HG03064 (cell line): ENCODE data around the gene DARS2.
"Not testable (repeated sequence)": the region's sequence is repeated elsewhere in the genome, so short reads cannot be mapped to it uniquely, and the experiment has no call there.

Experiments
- ATAC-seq: cut with Tn5 transposase; IDR thresholded peaks from one replicate; pipeline ENCODE4 v1.9.1; 2021; ENCODE audit warnings: low read depth; ENCODE audit not compliant: unreplicated experiment

Gene DARS2

GRCh38 chr1:173860065-173860464, 35.6 kb downstream of the DARS2 start:
- no peak for ATAC-seq

- no peak for ATAC-seq
Measured at GRCh38 chr1:173861731-173862145, 37.3 kb downstream of the DARS2 start.

- not testable (repeated sequence) for ATAC-seq
Measured at GRCh38 chr1:173862146-173862768, 37.8 kb downstream of the DARS2 start.

- ATAC-seq: no peak
Measured at GRCh38 chr1:173862769-173863223, 38.3 kb downstream of the DARS2 start.

GRCh38 chr1:173863224-173864161, 39.0 kb downstream of the DARS2 start:
- no peak for ATAC-seq

GRCh38 chr1:173864179-173864867, 39.9 kb downstream of the DARS2 start:
- ATAC-seq: no peak

- ATAC-seq: no peak
Measured at GRCh38 chr1:173865468-173866164, 41.1 kb downstream of the DARS2 start.

- no peak for ATAC-seq
Measured at GRCh38 chr1:173866413-173867115, 42.1 kb downstream of the DARS2 start.

GRCh38 chr1:173867141-173867752, 42.8 kb downstream of the DARS2 start:
- no peak for ATAC-seq

- peak; percentile 57 for ATAC-seq
Measured at GRCh38 chr1:173867753-173868265, 43.3 kb downstream of the DARS2 start, which contains the start of gene GAS5. Gene GAS5 (minus strand): TSS chr1:173867989.

- ATAC-seq: peak; percentile 51
Measured at GRCh38 chr1:173868266-173869020, 44.0 kb downstream of the DARS2 start, which contains the start of gene ZBTB37. Gene ZBTB37 (plus strand): TSS chr1:173868380. CDS start chr1:173870226, 1,846 bp downstream.

- no peak for ATAC-seq
Measured at GRCh38 chr1:173869021-173869359, 44.5 kb downstream of the DARS2 start.

- no peak for ATAC-seq
Measured at GRCh38 chr1:173870252-173871075, 46.0 kb downstream of the DARS2 start.

- ATAC-seq: no peak
Measured at GRCh38 chr1:173871091-173871490, 46.6 kb downstream of the DARS2 start.

GRCh38 chr1:173871500-173871899, 47.0 kb downstream of the DARS2 start:
- ATAC-seq: no peak

GRCh38 chr1:173876732-173877131, 52.3 kb downstream of the DARS2 start:
- no peak for ATAC-seq

- no peak for ATAC-seq
Measured at GRCh38 chr1:173878251-173878650, 53.8 kb downstream of the DARS2 start.

GRCh38 chr1:173881117-173881516, 56.6 kb downstream of the DARS2 start:
- ATAC-seq: not testable (repeated sequence)
